HepG2 (cell line): ENCODE data around the gene PSMD12. TPM values are rescaled to one million over a fixed set of nuclear protein-coding genes. Genes with fewer than 3 reads are reported as not detected.
A peak's percentile ranks its signal among the peaks of the same experiment; 100 is the strongest.

Experiments used
- ATAC-seq: fragments of 200-7000 bp; cut with Tn5 transposase; 3 replicates; pipeline ENCODE4 v1.9.1; 2020; ENCODE audit warnings: mild to moderate bottlenecking, moderate library complexity
- Bru-seq: library from RNA; stranded (reverse); fragments of 400-500 nt; gene quantifications from one replicate; lab custom pipeline; 2021; lab: Mats Ljungman, UMichigan
- BruChase-seq, 2 experiments: library from RNA; stranded (reverse); fragments of 400-500 nt; gene quantifications; one replicate each; lab custom pipeline; 2021; lab: Mats Ljungman, UMichigan
- BruUV-seq: library from RNA; stranded (reverse); fragments of 400-500 nt; replicated peaks from 2 replicates; lab custom pipeline; 2021; lab: Mats Ljungman, UMichigan
- CTCF ChIA-PET: fragments of 300-600 bp; formaldehyde crosslinking; extraction: SDS; loops from one replicate; lab custom pipeline; 2021; ENCODE audit warnings: low total read pairs, inconsistent platforms, low intra/inter-chr PET ratio; lab: Yijun Ruan, JAX
- POLR2A ChIA-PET: fragments of 350-600 bp; sonication (Branson Sonifier 250); formaldehyde crosslinking; loops from one replicate; lab custom pipeline; 2020; ENCODE audit warnings: antibody characterized with exemption, inconsistent platforms; lab: Yijun Ruan, JAX
- DNase-seq: peaks from one replicate; pipeline ENCODE4 v3.0.0-alpha.2; 2015; ENCODE audit warnings: low spot score
- FAIRE-seq: peaks from 3 replicates; lab custom pipeline; 2011; peaks lifted over from hg19 to GRCh38; lab: Jason Lieb, UNC
- H2AFZ ChIP-seq: one replicate; pipeline ENCODE4 v1.6.1; 2011; ENCODE audit warnings: low read length, inconsistent platforms
- H3K27ac ChIP-seq: fragments of 300-600 bp; 3 replicates; pipeline ENCODE4 v1.8.0; 2011; ENCODE audit warnings: mixed run types, mild to moderate bottlenecking, mixed read lengths, low read length, inconsistent platforms; ENCODE audit not compliant: insufficient read depth; ENCODE audit errors: extremely low read length
- H3K27me3 ChIP-seq, 2 experiments: fragments of 200-600 bp in 1 of 2; 2 replicates in 1 of 2; 3 replicates in 1 of 2; pipeline versions ENCODE4 v1.6.0 to v1.8.0; 2011; ENCODE audit warnings: low read length in 2 of 2, mild to moderate bottlenecking in 2 of 2, moderate library complexity in 2 of 2, inconsistent platforms in 1 of 2; ENCODE audit not compliant: insufficient read depth in 2 of 2, control insufficient read depth in 1 of 2
- H3K36me3 ChIP-seq, 2 experiments: fragments of 200-600 bp in 1 of 2; replicated peaks in 1 of 2; 2 replicates in 1 of 2; 3 replicates in 1 of 2; pipeline versions ENCODE4 v1.5.1 to v1.8.0; 2011; ENCODE audit warnings: low read length in 2 of 2, inconsistent platforms in 1 of 2; ENCODE audit not compliant: insufficient read depth in 2 of 2, control insufficient read depth in 1 of 2
- H3K4me1 ChIP-seq: 2 replicates; pipeline ENCODE4 v1.5.1; 2012; ENCODE audit warnings: low read length, inconsistent platforms; ENCODE audit not compliant: insufficient read depth
- H3K4me2 ChIP-seq: 2 replicates; pipeline ENCODE4 v1.6.0; 2011; ENCODE audit warnings: low read depth, low read length, inconsistent platforms
- H3K4me3 ChIP-seq, 3 experiments: fragments of 200-600 bp in 1 of 3; sonication (generic), shearing (Covaris generic) in 1 of 3; replicated peaks in 1 of 3; 2 replicates each; pipeline ENCODE4 v1.5.1; 2011 to 2016; ENCODE audit warnings: low read length in 3 of 3, inconsistent platforms in 2 of 3, low read depth in 2 of 3, mild to moderate bottlenecking in 2 of 3, control low read depth in 1 of 3, mixed read lengths in 1 of 3; ENCODE audit not compliant: insufficient read depth in 1 of 3
- H3K79me2 ChIP-seq: one replicate; pipeline ENCODE4 v1.6.1; 2011; ENCODE audit warnings: low read length, inconsistent platforms; ENCODE audit not compliant: insufficient read depth
- H3K9ac ChIP-seq: 2 replicates; pipeline ENCODE4 v1.6.0; 2011; ENCODE audit warnings: mild to moderate bottlenecking, low read depth, low read length, inconsistent platforms; ENCODE audit not compliant: insufficient read depth
- H3K9me3 ChIP-seq: 2 replicates; pipeline ENCODE4 v1.5.1; 2012; ENCODE audit warnings: mild to moderate bottlenecking, low read length
- H4K20me1 ChIP-seq: 2 replicates; pipeline ENCODE4 v1.6.0; 2011; ENCODE audit warnings: inconsistent platforms, mild to moderate bottlenecking, low read length, moderate library complexity; ENCODE audit not compliant: insufficient read depth
- CENPT ChIP-seq: sonication (generic); formaldehyde crosslinking; IDR thresholded peaks from 2 replicates; pipeline ENCODE4 v1.8.0; 2022; ENCODE audit warnings: low read depth, mild to moderate bottlenecking, moderate library complexity, missing genetic modification reagents
- FOXK1 ChIP-seq: sonication (generic); formaldehyde crosslinking; IDR thresholded peaks from 2 replicates; pipeline ENCODE4 v1.4.0; 2020; ENCODE audit warnings: low read depth, missing genetic modification reagents, borderline replicate concordance
- NAIF1 ChIP-seq: sonication (generic); formaldehyde crosslinking; IDR thresholded peaks from 2 replicates; pipeline ENCODE4 v1.5.0; 2020; ENCODE audit warnings: mild to moderate bottlenecking, missing genetic modification reagents, borderline replicate concordance
- ZNF160 ChIP-seq: sonication (generic); formaldehyde crosslinking; IDR thresholded peaks from 2 replicates; pipeline ENCODE4 v1.8.0; 2022; ENCODE audit warnings: mild to moderate bottlenecking, inconsistent platforms, missing genetic modification reagents
- ZNF30 ChIP-seq: sonication (generic); formaldehyde crosslinking; IDR thresholded peaks from 2 replicates; pipeline ENCODE4 v1.5.0; 2020; ENCODE audit warnings: mild to moderate bottlenecking, missing genetic modification reagents
- ZNF556 ChIP-seq: sonication (generic); formaldehyde crosslinking; IDR thresholded peaks from 2 replicates; pipeline ENCODE4 v1.4.0; 2020; ENCODE audit warnings: mild to moderate bottlenecking, missing genetic modification reagents, borderline replicate concordance
- WGBS: methylation state at CpG from one replicate; pipeline ENCODE4 v1.1.6; 2017; ENCODE audit warnings: low lambda C conversion rate; 5-methylcytosine and 5-hydroxymethylcytosine counted together
- in situ Hi-C: cut with HindIII; loops from 2 replicates; pipeline ENCODE4 v1.10.0; 2017; ENCODE audit warnings: low pct_unique_long_range_greater_than_20kb; ENCODE audit not compliant: extremely low pct_ligation_motif_present
- intact Hi-C: fragments of 100-400 bp; cut with micrococcal nuclease; formaldehyde crosslinking; loops from one replicate; pipeline ENCODE4 v1.10.0; 2022; ENCODE audit not compliant: unreplicated experiment
- long read RNA-seq, 2 experiments: library from RNA in 1 of 2; library from polyadenylated mRNA in 1 of 2; stranded (forward) in 1 of 2; unstranded in 1 of 2; transcript quantifications; one replicate each; pipeline ENCODE4 v2.0.0, GENCODE V29; 2019 to 2022
- polyA minus RNA-seq, 3 experiments: library from RNA; depleted of rRNA, polyadenylated mRNA; stranded (reverse); fragments of >200 nt; gene quantifications; 2 replicates each; pipeline ENCODE4 v1.2.3, GENCODE V29; 2011; ENCODE audit warnings: low replicate concordance in 1 of 3
- polyA plus RNA-seq, 8 experiments: library from polyadenylated mRNA; depleted of rRNA in 3 of 8; stranded (reverse) in 7 of 8; unstranded in 1 of 8; fragments of >200 nt; fragmentation: Illumina TruSeq in 4 of 8; extraction: Trizol in 4 of 8; gene quantifications; 2 replicates each; pipeline versions ENCODE4 v1.2.1 to v1.2.3, GENCODE V29; 2011 to 2016; ENCODE audit warnings: low read depth in 4 of 8, missing spikeins in 1 of 8, mixed read lengths in 1 of 8; ENCODE audit not compliant: insufficient read depth in 1 of 8
- total RNA-seq, 5 experiments: library from RNA; depleted of rRNA; stranded (reverse); fragments of >200 nt; fragmentation: Illumina TruSeq; extraction: Trizol; gene quantifications; 2 replicates each; pipeline ENCODE4 v1.2.3, GENCODE V29; 2016; ENCODE audit warnings: low read depth in 1 of 5
- TF ChIP-seq, protein P1 (sequence below): sonication (generic); formaldehyde crosslinking; IDR thresholded peaks from 2 replicates; pipeline ENCODE4 v1.8.0; 2022; ENCODE audit warnings: mild to moderate bottlenecking, missing genetic modification reagents, moderate library complexity
- TF ChIP-seq, protein P2 (sequence below): sonication (generic); formaldehyde crosslinking; IDR thresholded peaks from 2 replicates; pipeline ENCODE4 v1.5.0; 2020; ENCODE audit warnings: missing genetic modification reagents, mild to moderate bottlenecking, borderline replicate concordance
- TF ChIP-seq, protein P3 (sequence below): sonication (generic); formaldehyde crosslinking; IDR thresholded peaks from 2 replicates; pipeline ENCODE4 v1.4.0; 2020; ENCODE audit warnings: missing genetic modification reagents

Gene PSMD12
- total RNA-seq (2016; rRNA removed; fragmentation: Illumina TruSeq; extraction: Trizol): 71.7 and 115 TPM in 2 replicates
- total RNA-seq (2016; cell fraction: cytosol; rRNA removed; fragmentation: Illumina TruSeq; extraction: Trizol; ENCODE audit: low read depth): 7.4 and 12.1 TPM in 2 replicates
- 75.7 and 110 TPM in 2 replicates for total RNA-seq (2016; cell fraction: insoluble cytoplasmic fraction; rRNA removed; fragmentation: Illumina TruSeq; extraction: Trizol)
- 18.1 and 21.0 TPM in 2 replicates for total RNA-seq (2016; cell fraction: membrane; rRNA removed; fragmentation: Illumina TruSeq; extraction: Trizol)
- 55.8 and 57.0 TPM in 2 replicates for total RNA-seq (2016; cell fraction: nucleus; rRNA removed; fragmentation: Illumina TruSeq; extraction: Trizol)
- 25.3 and 27.4 TPM in 2 replicates for polyA plus RNA-seq (2011; rRNA removed)
- polyA plus RNA-seq (2011; cell fraction: cytosol; rRNA removed): 15.9 and 21.9 TPM in 2 replicates
- polyA plus RNA-seq (2011; cell fraction: nucleus; rRNA removed): 13.2 and 13.6 TPM in 2 replicates
- polyA plus RNA-seq (2012): 54.8 and 61.8 TPM in 2 replicates
- 10.3 and 10.9 TPM in 2 replicates for polyA plus RNA-seq (2016; cell fraction: cytosol; fragmentation: Illumina TruSeq; extraction: Trizol; ENCODE audit: low read depth)
- polyA plus RNA-seq (2016; cell fraction: insoluble cytoplasmic fraction; fragmentation: Illumina TruSeq; extraction: Trizol; ENCODE audit: low read depth): 145 and 154 TPM in 2 replicates
- 14.8 and 15.6 TPM in 2 replicates for polyA plus RNA-seq (2016; cell fraction: membrane; fragmentation: Illumina TruSeq; extraction: Trizol; ENCODE audit: low read depth)
- 77.3 and 80.9 TPM in 2 replicates for polyA plus RNA-seq (2016; cell fraction: nucleus; fragmentation: Illumina TruSeq; extraction: Trizol; ENCODE audit: insufficient read depth, low read depth)
- 7.5 and 11.6 TPM in 2 replicates for polyA minus RNA-seq (2011; rRNA and poly(A)+ RNA removed; ENCODE audit: low replicate concordance)
- 26.6 and 26.8 TPM in 2 replicates for polyA minus RNA-seq (2011; cell fraction: cytosol; rRNA and poly(A)+ RNA removed)
- 50.7 and 56.8 TPM in 2 replicates for polyA minus RNA-seq (2011; cell fraction: nucleus; rRNA and poly(A)+ RNA removed)
- Bru-seq, nascent RNA: percentile 96 among the genes with signal in this experiment
- BruChase-seq, experiment 1, labeled RNA remaining after a 6-hour chase: percentile 95 among the genes with signal in this experiment
- percentile 95 among the genes with signal in this experiment for BruChase-seq, experiment 2, labeled RNA remaining after a 2-hour chase
- long read RNA-seq, experiment 1, full-length matches to known transcripts: 100 of 137 reads
- long read RNA-seq, experiment 1, partial matches to known transcripts: 31 of 137 reads
- long read RNA-seq, experiment 1, other reads (novel, unspliced or antisense): 6 of 137 reads
- long read RNA-seq, experiment 2, full-length matches to known transcripts: 72 of 133 reads
- long read RNA-seq, experiment 2, partial matches to known transcripts: 24 of 133 reads
- long read RNA-seq, experiment 2, other reads (novel, unspliced or antisense): 37 of 133 reads

DNA sequence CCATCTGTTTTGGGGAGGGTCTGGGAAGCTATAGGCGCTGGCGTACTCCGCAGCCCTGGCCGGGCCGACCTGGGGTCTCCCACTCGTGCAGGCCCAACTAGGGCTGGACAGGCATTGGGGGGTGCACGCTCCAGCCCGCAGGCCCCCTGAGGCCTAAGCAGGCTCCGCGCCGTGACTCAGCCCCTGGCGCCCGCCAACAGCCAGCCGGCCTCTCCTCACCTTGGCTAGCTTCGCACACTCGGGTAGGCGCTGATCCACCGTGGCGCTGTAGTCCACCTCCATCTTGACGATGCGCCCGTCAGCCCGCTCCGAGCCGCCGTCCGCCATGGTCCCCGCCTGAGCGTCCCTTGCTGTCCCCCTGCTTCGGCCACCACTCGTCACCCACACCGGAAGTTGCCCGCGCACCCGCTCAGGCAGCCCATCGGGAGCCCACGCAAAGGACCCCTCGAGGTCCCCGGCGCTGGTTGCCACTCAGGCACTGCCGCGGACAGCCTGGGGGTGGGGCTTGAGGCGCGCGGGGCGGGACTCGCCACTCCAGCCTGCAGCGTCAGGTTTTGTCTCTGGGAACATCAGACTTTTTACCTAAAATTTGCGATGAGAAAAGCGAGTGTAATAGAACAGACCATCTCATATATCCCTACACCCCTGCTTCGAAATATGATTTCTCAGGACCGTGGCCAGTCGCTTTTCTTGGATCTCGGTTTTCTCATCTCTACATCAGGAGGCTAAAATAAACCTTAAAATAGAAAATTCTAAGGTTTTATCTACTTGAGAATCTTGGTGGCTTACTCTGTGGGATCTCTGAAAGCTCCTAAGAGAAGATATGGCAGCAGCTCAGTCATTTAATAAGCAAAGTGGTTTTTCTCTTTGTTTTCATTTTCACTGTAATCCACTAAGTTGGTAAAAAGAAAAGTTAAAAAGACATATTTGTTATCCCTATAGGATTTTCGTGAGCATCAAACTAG is at the start of gene PSMD12:
Gene PSMD12 (minus strand): TSS at position 385 of the 965 bp plus-strand sequence. CDS start 58 bp downstream, at position 327.
- H3K9ac ChIP-seq: peak within 1 kb of the TSS; percentile 98
- in situ Hi-C loops: no loop called here
- peaks cover 50% of the 10 kb centered on the region for H3K4me1 ChIP-seq
- intact Hi-C loops: loop anchor here (1.0 to 10.0 kb wide), 2 partner anchors 12 to 122 kb away; partner anchors contain the start of gene HELZ
- DNase-seq: peak; percentile 90
- no peak for FAIRE-seq
- H3K9me3 ChIP-seq: no peaks in the 10 kb centered on the region
- H4K20me1 ChIP-seq: peaks cover 34% of the 10 kb centered on the region
- H3K79me2 ChIP-seq: peaks cover 49% of the 10 kb centered on the region
- peak within 1 kb of the TSS; percentile 82 for H3K27ac ChIP-seq
- POLR2A ChIA-PET: interaction anchor here (0.9 to 2.3 kb wide), 3 partner anchors 11 to 351 kb away, joined by 4 to 12 read pairs (median 4); partner anchors contain the start of gene NOL11
- peak within 1 kb of the TSS; percentile 71 for H3K4me2 ChIP-seq
- WGBS: 2% methylated on average over 29 of the region's 55 CpGs
- H3K4me3 ChIP-seq: peak within 1 kb of the TSS; percentile 86 to 99 (median 90)
- H2AFZ ChIP-seq: peak within 1 kb of the TSS; percentile 81
- peaks cover 0 to 14% of the 10 kb centered on the region in 2 experiments; a peak in 3 of 5 replicates for H3K36me3 ChIP-seq
- BruUV-seq: TSS peak; percentile 58
- ATAC-seq: peak; percentile 97
- H3K27me3 ChIP-seq: no peaks in the 10 kb centered on the region; a peak in 1 of 5 replicates
- CTCF ChIA-PET: no interaction called here
- TF ChIP-seq CENPT: peak; percentile 84; the same call in 1 of the 2 replicates
- peak; percentile 79 for TF ChIP-seq FOXK1 (CRISPR knock-in tag)
- TF ChIP-seq ZNF160: peak; percentile 94
- TF ChIP-seq, protein P1, sequence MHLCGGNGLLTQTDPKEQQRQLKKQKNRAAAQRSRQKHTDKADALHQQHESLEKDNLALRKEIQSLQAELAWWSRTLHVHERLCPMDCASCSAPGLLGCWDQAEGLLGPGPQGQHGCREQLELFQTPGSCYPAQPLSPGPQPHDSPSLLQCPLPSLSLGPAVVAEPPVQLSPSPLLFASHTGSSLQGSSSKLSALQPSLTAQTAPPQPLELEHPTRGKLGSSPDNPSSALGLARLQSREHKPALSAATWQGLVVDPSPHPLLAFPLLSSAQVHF (CRISPR knock-in tag): peak; percentile 81; the same call in 1 of the 2 replicates
- TF ChIP-seq, protein P2, sequence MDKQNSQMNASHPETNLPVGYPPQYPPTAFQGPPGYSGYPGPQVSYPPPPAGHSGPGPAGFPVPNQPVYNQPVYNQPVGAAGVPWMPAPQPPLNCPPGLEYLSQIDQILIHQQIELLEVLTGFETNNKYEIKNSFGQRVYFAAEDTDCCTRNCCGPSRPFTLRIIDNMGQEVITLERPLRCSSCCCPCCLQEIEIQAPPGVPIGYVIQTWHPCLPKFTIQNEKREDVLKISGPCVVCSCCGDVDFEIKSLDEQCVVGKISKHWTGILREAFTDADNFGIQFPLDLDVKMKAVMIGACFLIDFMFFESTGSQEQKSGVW (CRISPR knock-in tag): 0 out of 2 replicates have a peak, but pooled peaks have one; percentile 5
- TF ChIP-seq, protein P3, sequence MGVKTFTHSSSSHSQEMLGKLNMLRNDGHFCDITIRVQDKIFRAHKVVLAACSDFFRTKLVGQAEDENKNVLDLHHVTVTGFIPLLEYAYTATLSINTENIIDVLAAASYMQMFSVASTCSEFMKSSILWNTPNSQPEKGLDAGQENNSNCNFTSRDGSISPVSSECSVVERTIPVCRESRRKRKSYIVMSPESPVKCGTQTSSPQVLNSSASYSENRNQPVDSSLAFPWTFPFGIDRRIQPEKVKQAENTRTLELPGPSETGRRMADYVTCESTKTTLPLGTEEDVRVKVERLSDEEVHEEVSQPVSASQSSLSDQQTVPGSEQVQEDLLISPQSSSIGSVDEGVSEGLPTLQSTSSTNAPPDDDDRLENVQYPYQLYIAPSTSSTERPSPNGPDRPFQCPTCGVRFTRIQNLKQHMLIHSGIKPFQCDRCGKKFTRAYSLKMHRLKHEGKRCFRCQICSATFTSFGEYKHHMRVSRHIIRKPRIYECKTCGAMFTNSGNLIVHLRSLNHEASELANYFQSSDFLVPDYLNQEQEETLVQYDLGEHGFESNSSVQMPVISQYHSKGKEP (CRISPR knock-in tag): no peak
- 0 out of 2 replicates have a peak, but pooled peaks have one; percentile 36 for TF ChIP-seq NAIF1 (CRISPR knock-in tag)
- no peak for TF ChIP-seq ZNF30 (CRISPR knock-in tag)
- TF ChIP-seq ZNF556 (CRISPR knock-in tag): peak; percentile 32; the same call in 1 of the 2 replicates
